Measurements from ENCODE around the gene PEX13.

DNA sequence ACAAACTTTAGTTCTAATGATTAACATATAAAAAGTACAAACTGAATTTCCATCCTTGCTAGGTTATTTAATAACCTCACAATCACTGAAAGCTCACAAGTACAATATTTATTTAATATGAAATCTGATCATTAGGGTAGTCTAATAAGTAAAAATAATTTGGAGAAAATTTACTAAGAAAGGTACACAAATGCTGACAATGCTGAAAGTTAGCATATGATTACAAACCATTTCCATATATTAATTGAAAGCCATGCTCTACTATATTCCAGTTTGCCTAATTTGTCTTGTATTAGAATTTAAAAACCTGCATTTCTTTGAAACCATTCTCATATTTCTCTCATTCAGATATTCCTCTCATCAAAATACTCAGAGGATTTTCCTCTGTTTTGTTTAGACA lies 8.2 kb upstream of the PEX13 start:
- TF ChIP-seq CEBPB (IDR thresholded peaks at IDR 0.05) (no peak), EP300 (IDR thresholded peaks at IDR 0.05; ENCODE audit: borderline replicate concordance) (no peak)
